Trophoblast cell (in vitro differentiated cells and primary cell): Measurements from ENCODE around the gene ENTPD6.

Source experiments
- DNase-seq, 2 donors: peaks; one replicate each; pipeline ENCODE4 v3.0.0-alpha.2; 2016
- H2AFZ ChIP-seq: 2 replicates; pipeline ENCODE4 v1.6.1; 2013; ENCODE audit warnings: low read length, moderate library complexity, mild to moderate bottlenecking; ENCODE audit not compliant: insufficient read depth, poor library complexity
- H2AK5ac ChIP-seq: 2 replicates; pipeline ENCODE4 v1.6.1; 2013; ENCODE audit warnings: mild to moderate bottlenecking, low read length
- H2BK120ac ChIP-seq: 2 replicates; pipeline ENCODE4 v1.6.1; 2013; ENCODE audit warnings: low read length, mild to moderate bottlenecking, moderate library complexity; ENCODE audit not compliant: insufficient read depth, poor library complexity
- H2BK12ac ChIP-seq: 2 replicates; pipeline ENCODE4 v1.6.1; 2013; ENCODE audit warnings: mild to moderate bottlenecking, low read length, moderate library complexity
- H2BK5ac ChIP-seq: 2 replicates; pipeline ENCODE4 v1.6.1; 2013; ENCODE audit warnings: low read length, low read depth, moderate library complexity, mild to moderate bottlenecking; ENCODE audit not compliant: poor library complexity
- H3K14ac ChIP-seq: 2 replicates; pipeline ENCODE4 v1.6.1; 2013; ENCODE audit warnings: mild to moderate bottlenecking, low read length
- H3K18ac ChIP-seq: 2 replicates; pipeline ENCODE4 v1.6.1; 2013; ENCODE audit warnings: mild to moderate bottlenecking, low read length
- H3K23ac ChIP-seq: 2 replicates; pipeline ENCODE4 v1.6.1; 2013; ENCODE audit warnings: low read length
- H3K27ac ChIP-seq: 2 replicates; pipeline ENCODE4 v1.5.1; 2013; ENCODE audit warnings: low read depth, mild to moderate bottlenecking, inconsistent platforms, low read length, moderate library complexity
- H3K27me3 ChIP-seq: 2 replicates; pipeline ENCODE4 v1.6.1; 2013; ENCODE audit warnings: inconsistent platforms, mild to moderate bottlenecking, low read length, moderate library complexity; ENCODE audit not compliant: insufficient read depth
- H3K36me3 ChIP-seq, 2 experiments: 1 replicate in 1 of 2; 2 replicates in 1 of 2; pipeline ENCODE4 v1.6.1; 2013; ENCODE audit warnings: low read length in 2 of 2, mild to moderate bottlenecking in 2 of 2, moderate library complexity in 1 of 2; ENCODE audit not compliant: insufficient read depth in 2 of 2, control insufficient read depth in 1 of 2
- H3K4ac ChIP-seq: 2 replicates; pipeline ENCODE4 v1.6.1; 2013; ENCODE audit warnings: low read depth, mild to moderate bottlenecking, low read length, moderate library complexity
- H3K4me1 ChIP-seq, 2 experiments: 1 replicate in 1 of 2; 2 replicates in 1 of 2; pipeline ENCODE4 v1.6.1; 2013; ENCODE audit warnings: low read length in 2 of 2, mild to moderate bottlenecking in 2 of 2, moderate library complexity in 1 of 2; ENCODE audit not compliant: insufficient read depth in 2 of 2, control insufficient read depth in 1 of 2
- H3K4me2 ChIP-seq: 2 replicates; pipeline ENCODE4 v1.6.1; 2013; ENCODE audit warnings: inconsistent platforms, mild to moderate bottlenecking, low read length, moderate library complexity
- H3K4me3 ChIP-seq: 2 replicates; pipeline ENCODE4 v1.5.1; 2013; ENCODE audit warnings: mild to moderate bottlenecking, low read depth, low read length, inconsistent platforms
- H3K79me1 ChIP-seq: one replicate; pipeline ENCODE4 v1.6.1; 2013; ENCODE audit warnings: low read length
- H3K79me2 ChIP-seq: 2 replicates; pipeline ENCODE4 v1.6.1; 2013; ENCODE audit warnings: low read length, mild to moderate bottlenecking; ENCODE audit not compliant: control insufficient read depth, insufficient read depth, poor library complexity
- H3K9ac ChIP-seq: 2 replicates; pipeline ENCODE4 v1.6.1; 2013; ENCODE audit warnings: mild to moderate bottlenecking, low read length
- H3K9me3 ChIP-seq: 2 replicates; pipeline ENCODE4 v1.6.1; 2013; ENCODE audit warnings: low read depth, mild to moderate bottlenecking, control low read depth, inconsistent platforms, low read length; ENCODE audit not compliant: insufficient read depth
- H4K12ac ChIP-seq: 2 replicates; pipeline ENCODE4 v1.6.1; 2013; ENCODE audit warnings: low read depth, mild to moderate bottlenecking, low read length, moderate library complexity
- H4K8ac ChIP-seq: 2 replicates; pipeline ENCODE4 v1.6.1; 2013; ENCODE audit warnings: low read depth, mild to moderate bottlenecking, low read length, moderate library complexity
- H4K91ac ChIP-seq: one replicate; pipeline ENCODE4 v1.6.1; 2013; ENCODE audit warnings: low read depth, mild to moderate bottlenecking, low read length, moderate library complexity
- WGBS: extraction: QIAGEN DNeasy Blood & Tissue Kit; methylation state at CpG from one replicate; pipeline ENCODE4 v1.1.7; 2013; ENCODE audit warnings: missing lambda C conversion rate; ENCODE audit not compliant: insufficient read length, insufficient coverage; ENCODE audit errors: extremely low coverage; 5-methylcytosine and 5-hydroxymethylcytosine counted together

ENTPD6 gene

DNA sequence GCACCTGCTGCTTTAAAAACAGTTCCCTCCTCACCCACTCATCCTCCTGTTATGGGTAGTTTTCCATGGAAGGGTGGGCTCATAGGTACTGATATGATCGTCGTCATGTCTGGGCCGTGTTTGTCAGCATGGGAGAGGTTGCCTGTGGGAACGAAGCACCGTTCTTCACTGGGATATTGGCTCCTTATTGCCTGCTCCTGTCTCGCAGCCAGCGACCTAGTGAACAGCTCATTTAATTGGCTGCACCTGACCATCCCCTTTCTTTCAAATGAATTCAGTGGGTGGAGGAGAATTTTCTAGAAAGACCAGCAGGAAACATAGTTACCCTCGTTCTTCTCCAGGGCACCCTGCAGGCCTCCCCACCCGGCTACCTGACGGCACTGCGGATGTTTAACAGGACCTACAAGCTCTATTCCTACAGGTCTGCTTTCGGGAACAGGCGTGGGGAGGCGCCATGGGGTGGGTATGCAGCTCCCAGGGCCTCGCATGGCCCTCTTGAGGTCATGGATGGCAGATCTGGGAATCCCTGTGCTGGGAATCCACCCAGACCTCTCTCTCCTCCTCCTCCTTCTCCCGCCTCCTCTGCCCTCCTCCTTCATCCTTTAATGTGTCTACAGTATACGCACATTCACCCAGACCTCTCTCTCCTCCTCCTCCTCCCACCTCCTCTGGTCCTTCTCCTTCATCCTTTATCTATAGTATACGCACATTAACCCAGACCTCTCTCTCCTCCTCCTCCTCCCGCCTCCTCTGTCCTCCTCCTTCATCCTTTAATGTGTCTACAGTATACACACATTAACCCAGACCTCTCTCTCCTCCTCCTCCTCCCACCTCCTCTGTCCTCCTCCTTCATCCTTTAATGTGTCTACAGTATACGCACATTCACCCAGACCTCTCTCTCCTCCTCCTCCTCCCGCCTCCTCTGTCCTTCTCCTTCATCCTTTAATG is 21.9 kb downstream of the ENTPD6 start:
- H3K36me3 ChIP-seq, result peaks cover 22 to 43% of the 10 kb centered on the region in 2 experiments
- no peak overlapping the region for H2AK5ac ChIP-seq
- no peak overlapping the region for H4K12ac ChIP-seq
- no peak for DNase-seq
- H3K18ac ChIP-seq, result no peak overlapping the region
- H4K91ac ChIP-seq, result no peak overlapping the region
- no peaks in the 10 kb centered on the region for H3K27me3 ChIP-seq
- H3K14ac ChIP-seq, result no peak overlapping the region
- H2BK120ac ChIP-seq, result no peak overlapping the region
- no peaks in the 10 kb centered on the region for H3K79me2 ChIP-seq
- no peaks in the 10 kb centered on the region for H3K79me1 ChIP-seq
- H3K27ac ChIP-seq, result no peak overlapping the region
- H3K4me3 ChIP-seq, result no peak overlapping the region
- H4K8ac ChIP-seq, result no peak overlapping the region
- H3K4me1 ChIP-seq, result no peaks in the 10 kb centered on the region
- no peak overlapping the region for H3K9ac ChIP-seq
- no peak overlapping the region for H2BK5ac ChIP-seq
- H2BK12ac ChIP-seq, result no peak overlapping the region
- H2AFZ ChIP-seq, result no peak overlapping the region
- H3K9me3 ChIP-seq, result no peaks in the 10 kb centered on the region
- no peak overlapping the region for H3K23ac ChIP-seq
- no peak overlapping the region for H3K4me2 ChIP-seq
- H3K4ac ChIP-seq, result no peak overlapping the region
- no CpG with 5 or more reads among the region's 21 CpGs for WGBS

DNA sequence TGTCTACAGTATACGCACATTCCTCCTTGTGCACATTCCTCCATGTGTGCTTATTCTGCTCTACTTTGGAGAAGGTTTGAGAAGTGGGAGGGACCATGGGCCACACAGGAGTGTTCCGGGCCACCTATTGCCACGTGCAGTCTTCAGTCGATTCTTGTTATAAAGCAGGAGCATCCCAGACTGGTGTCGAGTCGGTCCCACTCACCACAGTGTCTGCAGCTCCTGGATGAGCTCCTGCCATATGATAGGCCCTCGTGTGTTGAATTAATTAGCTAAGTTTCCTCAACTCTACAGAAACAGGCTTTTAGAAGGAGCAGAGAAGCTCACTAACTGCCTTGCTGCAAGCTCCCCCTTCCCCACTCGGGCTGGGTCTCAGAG is 22.6 kb downstream of the ENTPD6 start:
- no peak overlapping the region for H4K91ac ChIP-seq
- no peak overlapping the region for H3K4ac ChIP-seq
- H3K36me3 ChIP-seq, result peaks cover 21 to 40% of the 10 kb centered on the region in 2 experiments
- no peak overlapping the region for H3K18ac ChIP-seq
- H3K79me1 ChIP-seq, result no peaks in the 10 kb centered on the region
- H4K8ac ChIP-seq, result no peak overlapping the region
- no peaks in the 10 kb centered on the region for H3K79me2 ChIP-seq
- H2BK120ac ChIP-seq, result no peak overlapping the region
- H4K12ac ChIP-seq, result no peak overlapping the region
- no peak overlapping the region for H2BK12ac ChIP-seq
- no peak overlapping the region for H3K4me3 ChIP-seq
- no peak overlapping the region for H3K23ac ChIP-seq
- no peak overlapping the region for H3K27ac ChIP-seq
- H2AK5ac ChIP-seq, result no peak overlapping the region
- no CpG with 5 or more reads among the region's 8 CpGs for WGBS
- no peak overlapping the region for H3K14ac ChIP-seq
- no peak for DNase-seq
- no peak overlapping the region for H2AFZ ChIP-seq
- no peaks in the 10 kb centered on the region for H3K27me3 ChIP-seq
- no peak overlapping the region for H3K9ac ChIP-seq
- H3K4me2 ChIP-seq, result no peak overlapping the region
- H3K9me3 ChIP-seq, result no peaks in the 10 kb centered on the region
- H2BK5ac ChIP-seq, result no peak overlapping the region
- H3K4me1 ChIP-seq, result no peaks in the 10 kb centered on the region

DNA sequence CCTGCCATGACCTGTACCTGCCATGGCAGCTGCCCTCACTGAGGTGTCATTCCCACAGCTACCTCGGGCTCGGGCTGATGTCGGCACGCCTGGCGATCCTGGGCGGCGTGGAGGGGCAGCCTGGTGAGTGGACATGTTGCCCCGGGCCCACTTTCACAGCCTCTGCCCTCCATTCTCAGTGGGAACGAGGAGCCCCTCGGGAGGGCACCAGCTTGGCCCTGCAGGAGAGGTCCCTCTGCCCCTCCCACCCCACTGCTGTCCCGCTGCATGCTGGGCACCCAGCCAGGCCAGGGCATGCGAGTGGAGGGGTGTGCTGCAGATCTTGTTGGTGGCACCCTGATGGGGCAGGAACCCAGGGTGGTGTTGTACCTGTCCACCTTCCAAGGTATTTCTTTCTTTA is 23.0 kb downstream of the ENTPD6 start:
- Histone ChIP-seq H3K18ac (no peak overlapping the region), H3K4ac (no peak overlapping the region), H4K91ac (no peak overlapping the region), H3K36me3 (peaks cover 19 to 37% of the 10 kb centered on the region in 2 experiments), H2AK5ac (no peak overlapping the region), H3K27ac (no peak overlapping the region), H3K4me2 (no peak overlapping the region), H3K4me1 (no peaks in the 10 kb centered on the region), H3K27me3 (no peaks in the 10 kb centered on the region), H4K8ac (no peak overlapping the region), H3K23ac (no peak overlapping the region), H2BK5ac (no peak overlapping the region), H4K12ac (no peak overlapping the region), H3K79me2 (no peaks in the 10 kb centered on the region), H3K14ac (no peak overlapping the region), H3K9ac (no peak overlapping the region), H2AFZ (no peak overlapping the region), H3K4me3 (no peak overlapping the region), H3K79me1 (no peaks in the 10 kb centered on the region), H2BK12ac (no peak overlapping the region), H2BK120ac (no peak overlapping the region), H3K9me3 (no peaks in the 10 kb centered on the region)
- WGBS, result no CpG with 5 or more reads among the region's 12 CpGs
- no peak for DNase-seq

DNA sequence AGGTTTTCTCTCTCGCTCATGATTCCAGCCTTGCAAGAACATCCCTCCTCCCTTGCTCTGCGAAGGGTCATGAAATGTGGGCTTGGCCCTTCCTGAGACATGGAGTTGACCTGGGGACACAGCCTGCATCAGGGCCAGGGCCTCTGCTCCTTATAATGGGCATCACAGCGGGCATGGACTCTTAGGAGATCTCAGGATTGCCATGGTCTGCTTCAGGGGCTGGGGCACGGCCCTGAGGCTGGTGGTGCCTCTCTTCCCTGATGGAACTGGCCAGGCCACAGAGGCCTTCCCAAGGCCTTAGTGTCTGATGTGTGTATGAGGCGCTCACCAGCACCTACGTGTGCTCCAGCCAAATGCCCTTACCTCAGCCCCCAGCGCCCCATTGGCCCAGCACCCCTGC is 23.9 kb downstream of the ENTPD6 start:
- H2AFZ ChIP-seq, result no peak overlapping the region
- no peak overlapping the region for H4K12ac ChIP-seq
- no peaks in the 10 kb centered on the region for H3K79me1 ChIP-seq
- no peak overlapping the region for H3K4ac ChIP-seq
- H3K23ac ChIP-seq, result no peak overlapping the region
- no peak overlapping the region for H3K4me3 ChIP-seq
- no peak for DNase-seq
- H2BK12ac ChIP-seq, result no peak overlapping the region
- H3K18ac ChIP-seq, result no peak overlapping the region
- no peaks in the 10 kb centered on the region for H3K9me3 ChIP-seq
- H3K36me3 ChIP-seq, result peaks cover 17 to 32% of the 10 kb centered on the region in 2 experiments
- no peak overlapping the region for H3K4me2 ChIP-seq
- H3K27me3 ChIP-seq, result no peaks in the 10 kb centered on the region
- H3K14ac ChIP-seq, result no peak overlapping the region
- H3K9ac ChIP-seq, result no peak overlapping the region
- WGBS, result no CpG with 5 or more reads among the region's 7 CpGs
- no peak overlapping the region for H4K8ac ChIP-seq
- no peak overlapping the region for H2BK120ac ChIP-seq
- no peak overlapping the region for H2AK5ac ChIP-seq
- no peak overlapping the region for H3K27ac ChIP-seq
- no peaks in the 10 kb centered on the region for H3K4me1 ChIP-seq
- H3K79me2 ChIP-seq, result no peaks in the 10 kb centered on the region
- no peak overlapping the region for H4K91ac ChIP-seq
- no peak overlapping the region for H2BK5ac ChIP-seq
